Measurements from ENCODE around the gene GDF15. TPM values are rescaled to one million over a fixed set of nuclear protein-coding genes. Genes with fewer than 3 reads are reported as not detected.

Gene GDF15
- total RNA-seq, 1 donor = 28.9 TPM

GRCh38 chr19:18429717-18430416, 43.9 kb downstream of the GDF15 start:
- TF ChIP-seq CTCF (IDR thresholded peaks at IDR 0.05; ENCODE audit: insufficient read depth, low read depth, low read length) = no peak
- H3K4me3 ChIP-seq (ENCODE audit: low read depth, low read length) = no peak overlapping the region
- no peak for DNase-seq (ENCODE audit: low read depth)

GRCh38 chr19:18430417-18431144, 44.6 kb downstream of the GDF15 start:
- no peak for DNase-seq (ENCODE audit: low read depth)
- H3K4me3 ChIP-seq (ENCODE audit: low read depth, low read length) = no peak overlapping the region
- TF ChIP-seq CTCF (IDR thresholded peaks at IDR 0.05; ENCODE audit: insufficient read depth, low read depth, low read length) = no peak

- TF ChIP-seq CTCF (IDR thresholded peaks at IDR 0.05; ENCODE audit: insufficient read depth, low read depth, low read length) = no peak
- no peak overlapping the region for H3K4me3 ChIP-seq (ENCODE audit: low read depth, low read length)
These were observed 45.6 kb downstream of the GDF15 start for GRCh38 chr19:18431351-18432197.

GRCh38 chr19:18432275-18433014, 46.5 kb downstream of the GDF15 start:
- no peak for DNase-seq (ENCODE audit: low read depth)
- peak overlapping the region; percentile 41 for H3K4me3 ChIP-seq (ENCODE audit: low read depth, low read length)
- TF ChIP-seq CTCF (IDR thresholded peaks at IDR 0.05; ENCODE audit: insufficient read depth, low read depth, low read length) = no peak

More at GRCh38 chr19:18431351-18432197, 45.6 kb downstream of the GDF15 start:
- no peak for DNase-seq (ENCODE audit: low read depth)

GRCh38 chr19:18433015-18433691, 47.2 kb downstream of the GDF15 start:
- no peak for DNase-seq (ENCODE audit: low read depth)
- peak overlapping the region; percentile 41 for H3K4me3 ChIP-seq (ENCODE audit: low read depth, low read length)
- no peak for TF ChIP-seq CTCF (IDR thresholded peaks at IDR 0.05; ENCODE audit: insufficient read depth, low read depth, low read length)

Data from fibroblast of villous mesenchyme (primary cell).